ENCODE results near the gene C5orf46. TPM values are rescaled to one million over a fixed set of nuclear protein-coding genes. Genes with fewer than 3 reads are reported as not detected.
A peak's percentile ranks its signal among the peaks of the same experiment; 100 is the strongest.

Gene C5orf46
- total and polyA plus RNA-seq, 2 experiments from 2014 or later: 0.40 TPM; not detected in 1

GRCh38 chr5:147863454-147864158 is 42.7 kb downstream of the C5orf46 start:
- no peak for DNase-seq (ENCODE audit: low spot score)
- Mint-ChIP-seq H3K9me3 (no peaks in the 10 kb centered on the region), H3K27ac (no peak overlapping the region; the same call in 1 of the 2 replicates), H3K4me3 (no peak overlapping the region), H3K36me3 (ENCODE audit: low read depth) (peaks cover 66% of the 10 kb centered on the region), H3K4me1 (peaks cover 87% of the 10 kb centered on the region), H3K27me3 (ENCODE audit: insufficient read depth, low read depth, poor library complexity) (peaks cover 10% of the 10 kb centered on the region)
- ATAC-seq: no peak
- H3K27me3 ChIP-seq (ENCODE audit: insufficient read depth): no peaks in the 10 kb centered on the region
- no peaks in the 10 kb centered on the region for H3K9me2 ChIP-seq (ENCODE audit: insufficient read depth)
- H3K79me2 ChIP-seq (replicated peaks; ENCODE audit: insufficient read depth): peaks cover 34% of the 10 kb centered on the region
- H3K27ac ChIP-seq (ENCODE audit: low read depth): peak overlapping the region; percentile 92
- TF ChIP-seq ZNF331 (CRISPR knock-in tag; IDR thresholded peaks at IDR 0.05; ENCODE audit: low read depth) (no peak), POLR2AphosphoS5 (IDR thresholded peaks at IDR 0.05; ENCODE audit: low read depth) (peak; percentile 47)
- peaks cover 30% of the 10 kb centered on the region; the same call in 1 of the 2 replicates for H3F3A ChIP-seq (replicated peaks; ENCODE audit: low read depth)
- no peak overlapping the region for H2AFZ ChIP-seq
- peak overlapping the region; percentile 9 for H3K4me2 ChIP-seq
- 0 out of 2 replicates have a peak overlapping the region, but pooled peaks have one; percentile 8 for H3K4me3 ChIP-seq
- H3K36me3 ChIP-seq (ENCODE audit: insufficient read depth): no peaks in the 10 kb centered on the region; the same call in 1 of the 2 replicates
- no peaks in the 10 kb centered on the region for H4K20me1 ChIP-seq (replicated peaks; ENCODE audit: insufficient read depth)
- H3K4me1 ChIP-seq (ENCODE audit: insufficient read depth): peaks cover 62% of the 10 kb centered on the region

GRCh38 chr5:147860641-147861025 is 45.7 kb downstream of the C5orf46 start:
- Mint-ChIP-seq H3K4me3 (no peak overlapping the region), H3K27ac (peak overlapping the region; percentile 80), H3K9me3 (no peaks in the 10 kb centered on the region), H3K4me1 (peaks cover 75% of the 10 kb centered on the region), H3K27me3 (ENCODE audit: insufficient read depth, low read depth, poor library complexity) (peaks cover 3% of the 10 kb centered on the region), H3K36me3 (ENCODE audit: low read depth) (peaks cover 39% of the 10 kb centered on the region; the same call in 2 of the 3 replicates)
- Histone ChIP-seq H3K36me3 (ENCODE audit: insufficient read depth) (no peaks in the 10 kb centered on the region; the same call in 1 of the 2 replicates), H3K4me1 (ENCODE audit: insufficient read depth) (peaks cover 70% of the 10 kb centered on the region), H3K4me3 (no peak overlapping the region), H3K79me2 (replicated peaks; ENCODE audit: insufficient read depth) (peaks cover 13% of the 10 kb centered on the region), H3K27ac (ENCODE audit: low read depth) (peak overlapping the region; percentile 92), H2AFZ (no peak overlapping the region), H3K27me3 (ENCODE audit: insufficient read depth) (no peaks in the 10 kb centered on the region), H3K4me2 (peak overlapping the region; percentile 49), H4K20me1 (replicated peaks; ENCODE audit: insufficient read depth) (no peaks in the 10 kb centered on the region), H3F3A (replicated peaks; ENCODE audit: low read depth) (peaks cover 30% of the 10 kb centered on the region; the same call in 1 of the 2 replicates), H3K9me2 (ENCODE audit: insufficient read depth) (no peaks in the 10 kb centered on the region)
- DNase-seq (ENCODE audit: low spot score): no peak
- TF ChIP-seq, protein P1, sequence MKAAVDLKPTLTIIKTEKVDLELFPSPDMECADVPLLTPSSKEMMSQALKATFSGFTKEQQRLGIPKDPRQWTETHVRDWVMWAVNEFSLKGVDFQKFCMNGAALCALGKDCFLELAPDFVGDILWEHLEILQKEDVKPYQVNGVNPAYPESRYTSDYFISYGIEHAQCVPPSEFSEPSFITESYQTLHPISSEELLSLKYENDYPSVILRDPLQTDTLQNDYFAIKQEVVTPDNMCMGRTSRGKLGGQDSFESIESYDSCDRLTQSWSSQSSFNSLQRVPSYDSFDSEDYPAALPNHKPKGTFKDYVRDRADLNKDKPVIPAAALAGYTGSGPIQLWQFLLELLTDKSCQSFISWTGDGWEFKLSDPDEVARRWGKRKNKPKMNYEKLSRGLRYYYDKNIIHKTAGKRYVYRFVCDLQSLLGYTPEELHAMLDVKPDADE (IDR thresholded peaks at IDR 0.05): no peak
- TF ChIP-seq REST (IDR thresholded peaks at IDR 0.05; ENCODE audit: unreplicated experiment): no peak
- TF ChIP-seq JUNB (IDR thresholded peaks at IDR 0.05; ENCODE audit: unreplicated experiment): no peak
- TF ChIP-seq ZNF331 (CRISPR knock-in tag; IDR thresholded peaks at IDR 0.05; ENCODE audit: low read depth): no peak
- TF ChIP-seq ZNF114 (CRISPR knock-in tag; IDR thresholded peaks at IDR 0.05): no peak
- ATAC-seq: peak; percentile 26

Data from GM23338 (cell line).